Activated naive CD8-positive, alpha-beta T cell treated with anti-CD3 and anti-CD28 coated beads, Interleukin-2, amount 50 U/mL, for 24 hours (primary cell): ENCODE measurements around the gene SOX2.
A peak's percentile ranks its signal among the peaks of the same experiment; 100 is the strongest.

ENCODE experiments used
- ATAC-seq: fragments of 150-1000 bp; cut with Tn5 transposase; one replicate; pipeline ENCODE4 v1.10.0; 2021
- DNase-seq: peaks from one replicate; pipeline ENCODE4 v3.0.0; 2021
- H3K27ac Mint-ChIP-seq: one replicate; pipeline ENCODE4 v1.8.0; 2021; ENCODE audit warnings: mild to moderate bottlenecking, mixed read lengths
- H3K27me3 Mint-ChIP-seq: one replicate; pipeline ENCODE4 v1.8.0; 2021; ENCODE audit warnings: mixed read lengths
- H3K36me3 Mint-ChIP-seq: one replicate; pipeline ENCODE4 v1.8.0; 2021; ENCODE audit warnings: low read depth, mixed read lengths
- H3K4me1 Mint-ChIP-seq: one replicate; pipeline ENCODE4 v1.8.0; 2021; ENCODE audit warnings: mixed read lengths
- H3K4me3 Mint-ChIP-seq: one replicate; pipeline ENCODE4 v1.8.0; 2021; ENCODE audit warnings: mild to moderate bottlenecking, moderate library complexity, mixed read lengths
- H3K9me3 Mint-ChIP-seq: one replicate; pipeline ENCODE4 v1.8.0; 2021; ENCODE audit warnings: mixed read lengths

Gene SOX2

DNA sequence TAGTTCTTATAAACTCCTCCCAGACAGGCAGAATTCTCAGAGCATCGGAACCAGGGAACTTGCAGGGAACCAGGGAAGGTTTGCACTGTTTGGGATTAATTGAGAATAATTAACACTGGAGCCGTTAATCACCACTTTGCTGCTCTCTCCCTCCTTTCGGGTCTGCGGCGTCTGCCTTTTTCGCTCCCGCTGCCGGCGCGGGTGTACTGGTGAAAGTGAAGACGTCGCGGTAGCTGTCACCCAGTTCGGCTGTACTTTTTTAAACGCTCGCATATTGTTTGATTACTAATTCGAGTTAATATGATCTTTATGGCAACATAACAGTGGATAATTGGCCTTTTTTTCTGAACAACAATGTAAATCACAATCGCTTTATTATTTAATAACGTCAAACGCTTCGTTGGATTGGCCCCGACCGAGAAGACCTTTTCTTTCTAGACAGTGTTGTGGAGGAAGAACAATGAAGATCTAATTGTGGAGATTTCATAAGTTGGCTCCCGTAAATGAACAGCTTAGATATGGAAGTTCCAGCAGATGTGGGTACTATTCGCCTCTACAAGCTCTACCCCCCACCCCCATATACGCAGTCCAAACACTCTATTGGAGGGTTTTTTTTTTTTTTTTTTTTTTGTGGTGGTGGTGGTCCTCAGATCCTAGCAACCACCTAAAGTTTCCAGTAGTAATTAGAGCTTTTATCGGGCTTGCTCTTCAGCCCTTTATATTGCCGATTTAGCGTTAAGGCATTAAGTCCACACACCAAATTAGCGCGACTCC is 12.7 kb downstream of the SOX2 start:
- H3K9me3 Mint-ChIP-seq: peaks cover 40% of the 10 kb centered on the region
- DNase-seq (no peak), ATAC-seq (no peak)
- H3K4me1 Mint-ChIP-seq: peaks cover 16% of the 10 kb centered on the region
- peak overlapping the region; percentile 35 for H3K27ac Mint-ChIP-seq
- peaks cover 96% of the 10 kb centered on the region for H3K27me3 Mint-ChIP-seq
- peaks cover 16% of the 10 kb centered on the region for H3K36me3 Mint-ChIP-seq
- no peak overlapping the region for H3K4me3 Mint-ChIP-seq

DNA sequence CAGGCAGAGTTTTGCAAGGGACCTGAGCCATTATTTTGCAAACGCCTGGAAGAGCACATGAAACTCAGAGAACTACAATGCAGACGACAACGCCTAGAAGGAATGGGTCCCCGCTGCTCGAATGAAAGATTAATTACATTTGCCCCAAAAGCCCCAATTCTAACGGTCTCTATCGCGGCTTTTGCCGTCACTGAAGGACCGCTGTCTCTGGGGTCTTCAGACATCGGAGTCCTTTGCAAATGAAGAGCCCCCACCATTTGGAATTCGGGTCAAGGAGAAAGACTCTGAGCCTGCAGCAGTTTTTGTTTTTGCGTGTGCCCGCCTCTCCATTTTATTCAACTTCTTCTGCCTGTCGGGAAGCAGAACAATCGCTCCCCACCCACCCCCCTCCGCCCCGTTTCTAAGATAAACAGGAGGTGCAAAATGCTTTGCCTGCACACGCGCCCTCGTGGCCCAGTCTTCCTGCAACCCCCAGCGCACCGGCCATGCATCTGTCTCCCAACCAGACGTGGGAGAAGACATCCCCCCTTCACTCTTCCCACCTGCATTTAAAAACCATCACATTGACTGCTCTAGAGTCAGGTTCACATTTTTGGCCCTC is 13.5 kb downstream of the SOX2 start:
- H3K4me1 Mint-ChIP-seq: peaks cover 16% of the 10 kb centered on the region
- no peak overlapping the region for H3K4me3 Mint-ChIP-seq
- ATAC-seq (no peak), DNase-seq (no peak)
- peaks cover 96% of the 10 kb centered on the region for H3K27me3 Mint-ChIP-seq
- peaks cover 40% of the 10 kb centered on the region for H3K9me3 Mint-ChIP-seq
- peak overlapping the region; percentile 35 for H3K27ac Mint-ChIP-seq
- H3K36me3 Mint-ChIP-seq: peaks cover 16% of the 10 kb centered on the region

GRCh38 chr3:181725830-181726229 is 14.1 kb downstream of the SOX2 start:
- Mint-ChIP-seq H3K27ac (no peak overlapping the region), H3K4me3 (no peak overlapping the region), H3K36me3 (peaks cover 16% of the 10 kb centered on the region)

GRCh38 chr3:181726351-181727330 is 14.9 kb downstream of the SOX2 start:
- H3K27me3 Mint-ChIP-seq: peaks cover 96% of the 10 kb centered on the region
- no peak overlapping the region for H3K27ac Mint-ChIP-seq
- no peak for DNase-seq
- H3K4me1 Mint-ChIP-seq: peaks cover 16% of the 10 kb centered on the region
- no peak for ATAC-seq
- H3K36me3 Mint-ChIP-seq: peaks cover 16% of the 10 kb centered on the region
- H3K9me3 Mint-ChIP-seq: peaks cover 33% of the 10 kb centered on the region
- H3K4me3 Mint-ChIP-seq: peak overlapping the region; percentile 64

More at GRCh38 chr3:181725830-181726229, 14.1 kb downstream of the SOX2 start:
- ATAC-seq (no peak), DNase-seq (no peak)
- peaks cover 40% of the 10 kb centered on the region for H3K9me3 Mint-ChIP-seq
- H3K4me1 Mint-ChIP-seq: peaks cover 16% of the 10 kb centered on the region
- H3K27me3 Mint-ChIP-seq: peaks cover 97% of the 10 kb centered on the region

DNA sequence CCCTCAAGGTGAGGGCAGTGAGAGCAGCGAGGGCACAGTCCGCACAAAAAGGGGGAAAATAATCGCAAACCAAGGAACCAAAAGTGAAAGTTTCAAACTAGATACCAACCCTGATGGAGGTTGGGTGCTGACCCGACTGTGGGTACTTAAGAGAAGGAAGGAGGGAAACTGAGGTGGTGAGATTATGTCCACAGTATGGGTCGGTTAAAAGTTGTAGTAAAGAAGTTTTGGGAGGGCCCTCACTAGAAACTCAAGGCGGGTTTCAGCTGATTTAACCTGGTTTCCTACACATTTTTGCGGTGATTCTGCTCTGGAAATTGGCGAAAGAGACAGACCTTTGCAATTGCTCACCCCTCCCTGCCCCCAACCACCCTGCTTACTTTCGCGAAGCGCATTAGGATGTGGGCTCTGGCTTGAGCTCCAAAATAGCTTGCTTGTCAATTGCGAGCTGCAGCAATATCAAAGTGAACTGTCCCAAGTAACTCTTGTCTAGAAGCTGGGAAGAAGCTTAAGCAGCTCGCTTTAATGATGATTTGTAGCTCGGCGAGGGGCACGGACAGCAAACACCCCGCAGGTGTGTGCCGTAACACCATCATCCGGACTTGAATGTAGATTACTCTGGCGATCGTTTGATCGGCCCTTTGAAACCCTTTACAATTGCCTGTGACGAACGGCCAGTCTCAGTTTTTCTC is 15.8 kb downstream of the SOX2 start:
- Mint-ChIP-seq H3K4me1 (peaks cover 16% of the 10 kb centered on the region), H3K27me3 (peaks cover 92% of the 10 kb centered on the region), H3K9me3 (peaks cover 30% of the 10 kb centered on the region), H3K36me3 (peaks cover 14% of the 10 kb centered on the region), H3K27ac (no peak overlapping the region), H3K4me3 (peak overlapping the region; percentile 64)
- ATAC-seq (no peak), DNase-seq (no peak)

GRCh38 chr3:181728470-181729340 is 17.0 kb downstream of the SOX2 start:
- ATAC-seq: no peak
- Mint-ChIP-seq H3K4me1 (peaks cover 16% of the 10 kb centered on the region), H3K9me3 (peaks cover 22% of the 10 kb centered on the region), H3K27ac (no peak overlapping the region), H3K36me3 (peaks cover 12% of the 10 kb centered on the region), H3K4me3 (no peak overlapping the region), H3K27me3 (peaks cover 85% of the 10 kb centered on the region)
- no peak for DNase-seq

DNA sequence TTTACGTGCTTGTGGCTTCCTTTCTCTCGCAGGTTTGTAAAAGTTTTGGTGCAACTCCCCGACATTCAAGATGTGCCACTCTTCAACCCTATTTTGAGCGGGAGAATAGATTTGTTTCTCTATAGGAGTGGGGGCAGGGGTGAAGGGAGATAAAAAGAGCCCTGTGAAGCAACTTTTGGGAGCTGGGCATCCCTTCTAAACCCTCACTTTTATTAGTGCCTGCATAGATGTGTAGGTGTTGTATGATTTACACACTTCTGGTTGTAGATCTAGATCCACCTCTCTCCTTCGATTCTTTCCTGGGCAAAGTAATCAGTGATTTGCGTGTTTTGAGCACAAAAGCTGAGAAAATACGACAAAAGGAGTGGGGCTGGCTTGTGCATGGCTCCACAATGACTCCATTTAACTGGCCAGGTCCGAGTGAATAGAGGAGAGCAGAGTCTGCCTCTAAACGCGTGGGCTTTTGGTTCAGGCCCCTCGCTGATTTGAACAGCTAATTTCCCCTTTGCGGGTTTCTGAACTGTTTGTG is 17.7 kb downstream of the SOX2 start:
- Mint-ChIP-seq H3K27ac (no peak overlapping the region), H3K9me3 (peaks cover 15% of the 10 kb centered on the region)

DNA sequence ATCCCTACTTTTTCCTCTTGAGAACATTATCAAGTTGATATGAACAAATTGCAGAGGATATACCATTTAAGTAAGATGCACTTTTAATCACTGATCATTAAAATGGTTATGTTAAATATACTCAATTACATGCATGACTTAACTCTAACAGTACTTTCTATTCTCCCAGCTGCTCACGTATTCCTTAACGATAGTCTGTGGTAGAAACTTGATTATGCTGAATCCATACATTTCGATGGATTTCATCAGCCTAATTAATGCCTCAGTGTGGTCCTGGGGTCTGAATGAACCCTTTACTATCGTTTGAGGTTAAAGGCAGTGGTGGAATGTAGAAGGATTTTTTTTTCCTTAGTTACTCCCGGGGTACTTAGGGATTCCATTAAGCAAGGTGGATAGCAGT is 18.6 kb downstream of the SOX2 start:
- no peak for DNase-seq
- Mint-ChIP-seq H3K4me1 (peaks cover 11% of the 10 kb centered on the region), H3K27me3 (peaks cover 69% of the 10 kb centered on the region), H3K4me3 (no peak overlapping the region), H3K27ac (no peak overlapping the region), H3K36me3 (peaks cover 5% of the 10 kb centered on the region), H3K9me3 (peaks cover 10% of the 10 kb centered on the region)
- no peak for ATAC-seq

More for the DNA sequence above, 17.7 kb downstream of the SOX2 start:
- Mint-ChIP-seq H3K4me3 (no peak overlapping the region), H3K36me3 (peaks cover 10% of the 10 kb centered on the region), H3K27me3 (peaks cover 78% of the 10 kb centered on the region), H3K4me1 (peaks cover 12% of the 10 kb centered on the region)
- no peak for DNase-seq
- ATAC-seq: no peak

GRCh38 chr3:181730934-181731333 is 19.2 kb downstream of the SOX2 start:
- Mint-ChIP-seq H3K27ac (no peak overlapping the region), H3K36me3 (peaks cover 3% of the 10 kb centered on the region), H3K27me3 (peaks cover 62% of the 10 kb centered on the region), H3K4me3 (no peak overlapping the region), H3K9me3 (peaks cover 8% of the 10 kb centered on the region), H3K4me1 (peaks cover 9% of the 10 kb centered on the region)
- no peak for ATAC-seq
- no peak for DNase-seq

GRCh38 chr3:181735911-181736310 is 24.2 kb downstream of the SOX2 start:
- Mint-ChIP-seq H3K4me1 (no peaks in the 10 kb centered on the region), H3K9me3 (peaks cover 3% of the 10 kb centered on the region)

DNA sequence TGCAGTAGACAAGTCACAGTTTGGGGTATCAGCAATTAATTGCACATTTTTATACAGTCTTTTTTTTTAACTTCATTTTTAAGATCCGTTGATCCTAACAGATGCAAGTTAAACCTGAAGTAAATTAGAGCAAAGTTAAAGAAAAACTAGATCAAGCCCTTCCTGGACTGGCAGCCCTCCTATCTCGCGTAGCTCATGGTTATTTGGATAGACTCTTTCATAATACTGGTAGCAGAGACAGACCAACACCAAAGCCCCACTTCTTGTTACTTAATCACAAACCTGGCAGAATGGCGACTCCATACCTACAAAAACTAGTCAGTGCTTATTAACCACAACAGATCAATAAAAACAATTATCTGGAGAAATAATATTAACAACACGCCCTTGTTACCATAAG is 26.8 kb downstream of the SOX2 start:
- Mint-ChIP-seq H3K9me3 (no peaks in the 10 kb centered on the region), H3K27me3 (no peaks in the 10 kb centered on the region)

More at GRCh38 chr3:181735911-181736310, 24.2 kb downstream of the SOX2 start:
- Mint-ChIP-seq H3K27ac (no peak overlapping the region), H3K27me3 (peaks cover 15% of the 10 kb centered on the region), H3K36me3 (no peaks in the 10 kb centered on the region), H3K4me3 (no peak overlapping the region)
- no peak for ATAC-seq
- no peak for DNase-seq

DNA sequence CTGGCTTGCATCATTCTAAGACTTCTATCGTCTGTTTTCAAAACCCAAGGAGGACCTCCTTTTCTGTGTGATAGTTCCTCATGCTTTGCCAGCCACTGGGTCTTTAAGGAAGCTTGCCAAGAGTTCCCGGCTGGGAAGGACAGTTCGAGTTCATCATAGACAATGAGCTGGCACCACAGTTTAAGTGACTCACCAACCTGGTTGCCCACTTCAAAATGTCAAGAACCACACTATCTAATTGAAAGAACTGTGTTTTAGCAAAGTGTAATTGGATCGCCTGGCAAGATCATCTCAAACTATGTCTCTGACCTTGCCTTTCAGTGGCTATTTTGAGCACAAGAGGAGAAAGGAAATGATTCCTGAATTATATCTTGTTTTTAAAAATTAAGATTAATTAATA is 27.9 kb downstream of the SOX2 start:
- Mint-ChIP-seq H3K27ac (no peak overlapping the region), H3K9me3 (no peaks in the 10 kb centered on the region), H3K4me3 (no peak overlapping the region), H3K27me3 (peaks cover under 1% of the 10 kb centered on the region), H3K36me3 (no peaks in the 10 kb centered on the region), H3K4me1 (no peaks in the 10 kb centered on the region)
- ATAC-seq (no peak), DNase-seq (no peak)

More for the DNA sequence above, 26.8 kb downstream of the SOX2 start:
- ATAC-seq (no peak), DNase-seq (no peak)
- Mint-ChIP-seq H3K27ac (no peak overlapping the region), H3K4me3 (no peak overlapping the region), H3K4me1 (no peaks in the 10 kb centered on the region), H3K36me3 (no peaks in the 10 kb centered on the region)

DNA sequence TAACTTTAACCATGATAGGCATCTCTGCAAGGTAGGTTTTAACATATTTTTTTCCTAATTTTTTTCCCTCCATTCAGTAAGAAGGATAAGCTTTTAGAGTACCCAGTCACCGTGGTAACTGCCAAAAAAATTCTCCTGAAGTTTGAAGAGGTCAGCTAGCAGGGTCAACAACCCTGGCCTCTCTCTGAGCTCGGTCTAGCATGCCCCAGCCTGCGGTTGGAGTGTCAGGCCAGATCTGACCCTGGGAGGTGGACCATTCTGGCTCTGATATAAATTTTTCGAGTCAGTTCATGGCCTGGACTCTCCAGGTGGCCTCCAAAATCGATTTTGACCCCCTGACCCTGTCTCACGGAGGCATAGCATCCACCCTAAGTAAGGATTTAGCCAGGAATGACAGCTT is 29.7 kb downstream of the SOX2 start:
- no peaks in the 10 kb centered on the region for H3K36me3 Mint-ChIP-seq
- no peak overlapping the region for H3K27ac Mint-ChIP-seq
- H3K4me1 Mint-ChIP-seq: no peaks in the 10 kb centered on the region
- ATAC-seq (no peak), DNase-seq (no peak)
- H3K4me3 Mint-ChIP-seq: no peak overlapping the region
- no peaks in the 10 kb centered on the region for H3K9me3 Mint-ChIP-seq
- peaks cover 9% of the 10 kb centered on the region for H3K27me3 Mint-ChIP-seq
